Omental fat pad (tissue), 4 donors: Measurements from ENCODE around the gene ZNF319. TPM values are rescaled to one million over a fixed set of nuclear protein-coding genes. Genes with fewer than 3 reads are reported as not detected.

Source experiments
- ATAC-seq: fragments of 150-250 bp; one replicate; pipeline ENCODE4 v1.9.1; 2016; ENCODE audit warnings: mild to moderate bottlenecking, moderate library complexity; ENCODE audit not compliant: low FRiP score
- DNase-seq: peaks from one replicate; pipeline ENCODE4 v3.0.0-alpha.2; 2019; ENCODE audit warnings: low spot score
- total RNA-seq, 4 donors: library from RNA; depleted of rRNA; stranded (reverse); fragments of >200 nt; gene quantifications; one replicate each; pipeline ENCODE4 v1.1.0, GENCODE V29; 2016
- TF ChIP-seq, protein P1 (sequence below), 3 donors: fragments of 450-650 bp; IDR thresholded peaks; one replicate each; pipeline ENCODE4 v1.5.1; 2016 to 2017; ENCODE audit warnings: antibody characterized with exemption in 3 of 3, mild to moderate bottlenecking in 3 of 3, moderate library complexity in 2 of 3

Gene ZNF319
- total RNA-seq, 4 donors from 2014 or later: 3.2 to 9.1 (median 5.6) TPM

DNA sequence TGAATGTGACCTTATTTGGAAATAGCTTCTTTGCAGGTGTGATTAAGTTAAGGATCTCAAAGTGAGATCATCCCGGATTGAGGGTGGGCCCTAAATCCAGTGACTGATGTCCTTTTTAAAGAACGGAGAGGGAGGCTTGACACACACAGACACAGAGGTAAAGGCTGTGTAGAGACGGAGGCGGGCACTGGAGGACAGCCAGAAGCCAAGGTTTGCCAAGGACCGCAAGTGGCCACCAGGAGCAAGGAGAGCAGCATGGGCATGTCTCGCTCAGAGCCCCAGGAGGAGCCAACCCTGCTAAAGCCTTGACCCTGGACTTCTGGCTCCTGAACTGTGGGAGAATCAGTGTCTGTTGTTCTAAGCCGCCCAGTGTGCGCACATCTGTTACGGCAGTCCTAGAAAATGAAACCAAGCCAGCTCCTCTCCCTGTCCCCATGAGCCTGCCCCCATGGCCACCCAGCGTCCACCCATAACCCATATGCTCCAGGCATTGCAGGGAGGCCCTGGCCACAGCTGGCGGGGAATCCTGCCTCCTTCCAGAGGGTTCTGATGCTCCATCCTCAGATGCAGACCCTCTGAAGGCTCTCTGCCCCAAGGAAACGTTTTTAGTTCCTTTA is 44.8 kb downstream of the ZNF319 start:
- TF ChIP-seq, protein P1, sequence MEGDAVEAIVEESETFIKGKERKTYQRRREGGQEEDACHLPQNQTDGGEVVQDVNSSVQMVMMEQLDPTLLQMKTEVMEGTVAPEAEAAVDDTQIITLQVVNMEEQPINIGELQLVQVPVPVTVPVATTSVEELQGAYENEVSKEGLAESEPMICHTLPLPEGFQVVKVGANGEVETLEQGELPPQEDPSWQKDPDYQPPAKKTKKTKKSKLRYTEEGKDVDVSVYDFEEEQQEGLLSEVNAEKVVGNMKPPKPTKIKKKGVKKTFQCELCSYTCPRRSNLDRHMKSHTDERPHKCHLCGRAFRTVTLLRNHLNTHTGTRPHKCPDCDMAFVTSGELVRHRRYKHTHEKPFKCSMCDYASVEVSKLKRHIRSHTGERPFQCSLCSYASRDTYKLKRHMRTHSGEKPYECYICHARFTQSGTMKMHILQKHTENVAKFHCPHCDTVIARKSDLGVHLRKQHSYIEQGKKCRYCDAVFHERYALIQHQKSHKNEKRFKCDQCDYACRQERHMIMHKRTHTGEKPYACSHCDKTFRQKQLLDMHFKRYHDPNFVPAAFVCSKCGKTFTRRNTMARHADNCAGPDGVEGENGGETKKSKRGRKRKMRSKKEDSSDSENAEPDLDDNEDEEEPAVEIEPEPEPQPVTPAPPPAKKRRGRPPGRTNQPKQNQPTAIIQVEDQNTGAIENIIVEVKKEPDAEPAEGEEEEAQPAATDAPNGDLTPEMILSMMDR (IDR thresholded peaks at IDR 0.05): no peak
- DNase-seq (no peak), ATAC-seq (no peak)

DNA sequence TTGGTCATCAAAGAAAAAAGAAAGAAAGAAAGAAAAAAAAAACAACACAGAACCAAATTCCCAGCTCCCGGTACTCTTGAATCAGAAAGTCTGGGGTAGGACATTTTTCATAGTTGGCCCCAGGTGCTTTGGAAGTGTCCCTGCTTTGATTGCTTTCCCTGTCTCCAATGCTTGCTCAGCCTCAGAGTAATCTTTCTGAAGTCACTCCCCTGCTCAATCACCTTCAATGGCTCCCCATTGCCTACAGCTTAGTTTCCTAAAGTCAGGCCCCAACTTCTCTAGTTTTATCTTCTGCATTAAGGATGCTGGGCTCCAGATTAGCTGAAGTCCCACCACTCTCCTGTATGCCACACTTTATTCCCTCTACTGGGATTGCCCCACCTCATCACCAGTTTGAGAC is 46.6 kb downstream of the ZNF319 start:
- TF ChIP-seq, protein P1 (IDR thresholded peaks at IDR 0.05): no peak
- ATAC-seq: no peak

DNA sequence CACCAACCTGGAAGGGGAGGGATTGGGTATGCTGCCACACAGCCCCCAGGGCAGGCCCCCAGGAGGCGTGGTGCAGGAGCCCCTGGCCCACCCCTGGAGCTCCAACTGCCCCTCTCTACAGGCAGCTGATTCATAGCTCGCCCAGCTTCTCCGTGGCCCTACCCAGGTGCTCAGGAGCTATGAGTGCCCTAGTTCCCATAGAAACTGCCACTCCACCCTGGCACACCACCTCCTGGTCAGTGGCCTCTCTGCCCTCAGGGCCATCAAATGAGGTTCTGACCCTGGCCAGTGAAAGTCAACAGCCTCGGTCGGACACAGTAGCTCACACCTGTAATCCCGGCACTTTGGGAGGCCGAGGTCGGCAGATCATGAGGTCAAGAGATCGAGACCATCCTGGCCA is 47.6 kb downstream of the ZNF319 start:
- ATAC-seq: no peak
- TF ChIP-seq, protein P1 (IDR thresholded peaks at IDR 0.05): no peak
- DNase-seq: no peak

More for the DNA sequence above, 46.6 kb downstream of the ZNF319 start:
- DNase-seq: no peak

DNA sequence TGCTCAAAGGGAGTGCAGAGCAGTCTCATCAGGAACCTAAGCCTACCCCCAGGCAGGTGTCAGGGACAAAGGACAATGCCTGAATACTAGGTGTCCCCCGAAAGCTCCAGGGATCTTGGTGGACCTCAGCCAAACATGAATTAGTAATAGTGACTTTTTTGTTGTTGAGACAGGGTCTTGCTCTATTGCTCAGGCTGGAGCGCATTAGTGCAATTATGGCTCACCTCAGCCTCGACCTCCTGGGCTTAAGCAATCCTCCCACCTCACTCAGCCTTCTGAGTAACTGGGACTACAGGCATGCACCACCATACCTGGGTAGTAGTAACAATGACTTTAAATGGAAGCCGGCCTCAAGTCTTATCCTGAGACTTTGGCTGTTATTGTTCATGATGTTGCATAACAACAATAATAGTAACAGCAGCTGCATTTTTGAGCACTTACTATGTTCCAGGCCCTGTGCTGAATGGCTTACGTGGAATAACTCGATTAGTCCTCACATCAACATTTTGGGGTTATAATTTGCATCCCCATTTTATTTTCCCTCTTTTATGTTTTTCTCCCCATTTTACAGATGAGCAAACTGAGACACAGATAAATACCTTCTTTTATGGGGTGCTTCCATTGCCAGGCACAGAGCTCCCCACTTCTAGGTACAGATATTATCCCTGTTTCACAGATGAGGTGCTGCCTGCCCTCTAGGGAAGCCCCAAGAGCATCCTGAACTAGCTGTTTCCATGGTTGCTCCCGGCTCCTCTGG is 49.1 kb downstream of the ZNF319 start:
- no peak for ATAC-seq
- TF ChIP-seq, protein P1 (IDR thresholded peaks at IDR 0.05): no peak
- DNase-seq: no peak

DNA sequence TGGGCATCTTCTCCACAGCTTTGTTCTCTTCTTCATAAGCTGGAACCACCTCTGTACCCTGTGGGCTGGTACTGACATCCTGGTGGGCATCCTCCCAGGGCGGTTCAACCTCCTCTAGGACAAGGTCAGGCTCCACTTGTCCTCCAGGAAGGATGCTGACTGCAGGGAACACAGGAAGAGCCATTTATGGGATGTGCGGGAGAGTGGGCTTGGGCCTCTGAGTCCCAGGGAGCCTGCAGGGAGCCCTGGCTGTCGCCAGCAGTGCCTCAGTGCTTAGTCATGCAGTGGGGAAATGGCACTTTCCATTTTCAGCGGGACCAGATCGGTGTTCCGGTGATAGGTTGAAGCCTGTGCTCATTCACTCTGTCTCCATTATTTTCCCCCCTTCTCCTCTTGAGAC is 50.1 kb downstream of the ZNF319 start:
- no peak for DNase-seq
- TF ChIP-seq, protein P1 (IDR thresholded peaks at IDR 0.05): no peak

DNA sequence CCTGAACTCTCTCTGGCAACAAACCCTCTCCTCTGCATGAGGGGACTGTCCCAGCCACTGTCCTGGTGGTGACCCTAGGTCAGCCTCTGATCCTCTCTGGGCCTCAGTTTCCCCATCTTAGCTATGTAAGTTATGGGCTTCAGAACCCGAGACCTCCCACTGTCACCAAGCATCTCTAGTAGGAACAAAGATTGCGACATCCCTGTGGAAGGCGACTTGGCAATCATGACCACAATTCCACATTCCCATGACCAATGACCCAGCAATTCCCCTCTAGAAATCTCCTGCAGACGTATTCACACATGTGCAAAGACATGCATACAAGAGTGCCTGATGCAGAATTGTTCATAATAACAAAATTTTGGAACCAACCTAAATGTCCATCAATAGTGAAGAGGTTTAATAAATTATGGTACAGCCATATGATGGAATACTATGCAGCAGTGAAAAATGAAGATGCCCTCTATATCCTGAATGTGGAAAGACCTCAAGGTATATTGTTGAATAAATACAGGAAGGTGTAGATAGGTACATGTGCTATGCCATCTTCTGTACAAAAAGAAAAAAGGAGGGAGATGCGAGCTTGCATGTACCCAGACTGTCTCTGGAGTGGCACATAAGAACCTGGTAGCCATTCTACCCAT is 50.8 kb downstream of the ZNF319 start:
- TF ChIP-seq, protein P1 (IDR thresholded peaks at IDR 0.05): no peak
- ATAC-seq (no peak), DNase-seq (no peak)

More for the DNA sequence above, 50.1 kb downstream of the ZNF319 start:
- ATAC-seq: no peak
